GM23248 (cell line): ENCODE data around the gene TMIGD3.

Experiments
- EZH2 ChIP-seq: fragments of 200-600 bp; sonication (generic); IDR thresholded peaks from 2 replicates; pipeline ENCODE4 v1.6.1; 2018; ENCODE audit warnings: antibody characterized with exemption, mild to moderate bottlenecking; ENCODE audit not compliant: insufficient read depth, poor library complexity, severe bottlenecking
- EZH2phosphoT487 ChIP-seq: fragments of 200-600 bp; sonication (generic); IDR thresholded peaks from 2 replicates; pipeline ENCODE4 v1.6.1; 2018; ENCODE audit warnings: antibody characterized with exemption, moderate library complexity, mild to moderate bottlenecking, low read depth; ENCODE audit not compliant: insufficient read depth

- TF ChIP-seq EZH2phosphoT487 (no peak), EZH2 (no peak)
Measured at GRCh38 chr1:111490220-111490619, 13.2 kb downstream of the TMIGD3 start.
